ENCODE data around the gene STIM2. TPM values are rescaled to one million over a fixed set of nuclear protein-coding genes. Genes with fewer than 3 reads are reported as not detected.
A peak's percentile ranks its signal among the peaks of the same experiment; 100 is the strongest.

Gene STIM2
- total and polyA plus RNA-seq, 2 donors (not counting 1 experiment from before 2014, with no cell fraction given), result 19.0 to 33.0 TPM

- no peak overlapping the region for H3K9ac ChIP-seq (ENCODE audit: insufficient read depth, low read length)
- no peak for TF ChIP-seq EZH2 (IDR thresholded peaks at IDR 0.05; ENCODE audit: low read length, missing control alignments)
- no peak for TF ChIP-seq CTCF (conservative IDR thresholded peaks at IDR 0.05 in 1 of 2, IDR thresholded peaks at IDR 0.05 in 1 of 2; ENCODE audit: low read depth in 1 of 2, low read length in 2 of 2)
- DNase-seq (ENCODE audit: low read depth in 2 of 2), result peak; percentile 78 to 86
- H3K27me3 ChIP-seq (ENCODE audit: control insufficient read depth, insufficient read depth, low read length), result no peaks in the 10 kb centered on the region
- H3K79me2 ChIP-seq (ENCODE audit: control insufficient read depth, insufficient read depth, low read length), result no peaks in the 10 kb centered on the region
- H3K27ac ChIP-seq (ENCODE audit: insufficient read depth, low read length), result peak overlapping the region; percentile 56
- peaks cover 21% of the 10 kb centered on the region for H3K4me1 ChIP-seq (ENCODE audit: control insufficient read depth, extremely low read depth, insufficient read depth, low read length)
- H2AFZ ChIP-seq (ENCODE audit: low read length), result no peak overlapping the region
- peak overlapping the region; percentile 92 for H3K4me2 ChIP-seq (ENCODE audit: extremely low read depth, insufficient read depth, low read length)
- no peaks in the 10 kb centered on the region for H4K20me1 ChIP-seq (ENCODE audit: control insufficient read depth, extremely low read depth, insufficient read depth, low read length)
- no peaks in the 10 kb centered on the region for H3K36me3 ChIP-seq (ENCODE audit: control insufficient read depth, insufficient read depth, low read length)
- H3K4me3 ChIP-seq (replicated peaks in 1 of 4; ENCODE audit: control extremely low read depth in 1 of 4, insufficient read depth in 1 of 4, low read depth in 3 of 4, low read length in 4 of 4), result peak overlapping the region in 1 of 4 experiments; percentile 15
- no peaks in the 10 kb centered on the region for H3K9me3 ChIP-seq (ENCODE audit: control insufficient read depth, insufficient read depth, low read depth, low read length)
These were observed 144.9 kb downstream of the STIM2 start for GRCh38 chr4:27005501-27005900.

GRCh38 chr4:27005905-27006590 lies 145.4 kb downstream of the STIM2 start:
- Histone ChIP-seq H3K27me3 (ENCODE audit: control insufficient read depth, insufficient read depth, low read length) (no peaks in the 10 kb centered on the region), H3K27ac (ENCODE audit: insufficient read depth, low read length) (peak overlapping the region; percentile 56), H3K36me3 (ENCODE audit: control insufficient read depth, insufficient read depth, low read length) (no peaks in the 10 kb centered on the region), H3K4me3 (replicated peaks in 1 of 4; ENCODE audit: control extremely low read depth in 1 of 4, insufficient read depth in 1 of 4, low read depth in 3 of 4, low read length in 4 of 4) (peak overlapping the region in 3 of 4 experiments; percentile 7 to 29 (median 15)), H3K9ac (ENCODE audit: insufficient read depth, low read length) (no peak overlapping the region), H3K79me2 (ENCODE audit: control insufficient read depth, insufficient read depth, low read length) (no peaks in the 10 kb centered on the region), H3K9me3 (ENCODE audit: control insufficient read depth, insufficient read depth, low read depth, low read length) (no peaks in the 10 kb centered on the region), H3K4me1 (ENCODE audit: control insufficient read depth, extremely low read depth, insufficient read depth, low read length) (peaks cover 21% of the 10 kb centered on the region), H4K20me1 (ENCODE audit: control insufficient read depth, extremely low read depth, insufficient read depth, low read length) (no peaks in the 10 kb centered on the region), H3K4me2 (ENCODE audit: extremely low read depth, insufficient read depth, low read length) (peak overlapping the region; percentile 92), H2AFZ (ENCODE audit: low read length) (no peak overlapping the region)
- TF ChIP-seq CTCF (conservative IDR thresholded peaks at IDR 0.05 in 1 of 2, IDR thresholded peaks at IDR 0.05 in 1 of 2; ENCODE audit: low read depth in 1 of 2, low read length in 2 of 2) (no peak), EZH2 (IDR thresholded peaks at IDR 0.05; ENCODE audit: low read length, missing control alignments) (no peak)
- DNase-seq (ENCODE audit: low read depth in 2 of 2), result peak; percentile 46 to 75

GRCh38 chr4:27006646-27007045 lies 146.0 kb downstream of the STIM2 start:
- Histone ChIP-seq H3K27ac (ENCODE audit: insufficient read depth, low read length) (peak overlapping the region; percentile 56), H3K27me3 (ENCODE audit: control insufficient read depth, insufficient read depth, low read length) (no peaks in the 10 kb centered on the region), H3K9ac (ENCODE audit: insufficient read depth, low read length) (no peak overlapping the region), H2AFZ (ENCODE audit: low read length) (no peak overlapping the region), H3K4me3 (replicated peaks in 1 of 4; ENCODE audit: control extremely low read depth in 1 of 4, insufficient read depth in 1 of 4, low read depth in 3 of 4, low read length in 4 of 4) (peak overlapping the region in 1 of 4 experiments; percentile 32), H3K36me3 (ENCODE audit: control insufficient read depth, insufficient read depth, low read length) (no peaks in the 10 kb centered on the region), H3K9me3 (ENCODE audit: control insufficient read depth, insufficient read depth, low read depth, low read length) (no peaks in the 10 kb centered on the region), H3K4me2 (ENCODE audit: extremely low read depth, insufficient read depth, low read length) (peak overlapping the region; percentile 92), H3K79me2 (ENCODE audit: control insufficient read depth, insufficient read depth, low read length) (no peaks in the 10 kb centered on the region), H3K4me1 (ENCODE audit: control insufficient read depth, extremely low read depth, insufficient read depth, low read length) (peaks cover 21% of the 10 kb centered on the region), H4K20me1 (ENCODE audit: control insufficient read depth, extremely low read depth, insufficient read depth, low read length) (no peaks in the 10 kb centered on the region)
- DNase-seq (ENCODE audit: low read depth in 2 of 2), result peak in 1 of 2 donors; percentile 31
- TF ChIP-seq CTCF (conservative IDR thresholded peaks at IDR 0.05 in 1 of 2, IDR thresholded peaks at IDR 0.05 in 1 of 2; ENCODE audit: low read depth in 1 of 2, low read length in 2 of 2), result no peak
- TF ChIP-seq EZH2 (IDR thresholded peaks at IDR 0.05; ENCODE audit: low read length, missing control alignments), result no peak
